B cell (primary cell): ENCODE data around the gene CLDND2. TPM values are rescaled to one million over a fixed set of nuclear protein-coding genes. Genes with fewer than 3 reads are reported as not detected.
A peak's percentile ranks its signal among the peaks of the same experiment; 100 is the strongest.

ENCODE experiments used
- ATAC-seq: fragments of 200-7000 bp; cut with Tn5 transposase; one replicate; pipeline ENCODE4 v1.10.0; 2021; ENCODE audit warnings: low read depth, mild to moderate bottlenecking, moderate number of reproducible peaks, moderate library complexity
- CTCF ChIA-PET: fragments of 350-600 bp; sonication (Branson Sonifier 250); formaldehyde crosslinking; loops from one replicate; lab custom pipeline; 2021; ENCODE audit warnings: antibody characterized with exemption, inconsistent platforms; lab: Charles Lee
- POLR2A ChIA-PET: fragments of 350-600 bp; sonication (Branson Sonifier 250); formaldehyde crosslinking; loops from one replicate; lab custom pipeline; 2021; ENCODE audit warnings: antibody characterized with exemption; lab: Charles Lee
- DNase-seq: peaks from one replicate; pipeline ENCODE4 v3.0.0; 2013
- H2AFZ ChIP-seq: 2 replicates; pipeline ENCODE4 v1.6.1; 2012; ENCODE audit warnings: mild to moderate bottlenecking, low read depth, low read length; ENCODE audit not compliant: insufficient read depth, poor library complexity, severe bottlenecking
- H3K27ac ChIP-seq, 2 donors: 1 replicate in 1 of 2; 2 replicates in 1 of 2; pipeline ENCODE4 v1.5.1; 2012 to 2013; ENCODE audit warnings: low read length in 2 of 2, mild to moderate bottlenecking in 2 of 2, moderate library complexity in 1 of 2
- H3K27me3 ChIP-seq, 4 experiments: fragments of 200-600 bp in 1 of 4; sonication (generic) in 1 of 4; replicated peaks in 1 of 4; 1 replicate in 2 of 4; 2 replicates in 2 of 4; pipeline versions ENCODE4 v1.6.1 to v1.7.0; 2013 to 2016; ENCODE audit warnings: low read length in 3 of 4, mild to moderate bottlenecking in 2 of 4, mixed read lengths in 1 of 4, moderate library complexity in 1 of 4; ENCODE audit not compliant: insufficient read depth in 4 of 4, control insufficient read depth in 3 of 4; ENCODE audit errors: control extremely low read depth in 1 of 4
- H3K36me3 ChIP-seq, 2 experiments: replicated peaks in 1 of 2; 1 replicate in 1 of 2; 2 replicates in 1 of 2; pipeline versions ENCODE4 v1.6.1 to v1.7.1; 2013; ENCODE audit warnings: low read length in 1 of 2; ENCODE audit not compliant: insufficient read depth in 2 of 2, control insufficient read depth in 1 of 2; ENCODE audit errors: control extremely low read depth in 1 of 2, extremely low read depth in 1 of 2
- H3K4me1 ChIP-seq, 2 donors: fragments of 200-600 bp in 1 of 2; sonication (generic) in 1 of 2; 1 replicate in 1 of 2; 2 replicates in 1 of 2; pipeline versions ENCODE4 v1.5.1 to v1.6.1; 2013 to 2017; ENCODE audit warnings: low read length in 2 of 2; ENCODE audit not compliant: control insufficient read depth in 2 of 2, insufficient read depth in 2 of 2
- H3K4me2 ChIP-seq: replicated peaks from 2 replicates; pipeline ENCODE3; 2012; ENCODE audit warnings: mild to moderate bottlenecking, low read depth, low read length; ENCODE audit not compliant: poor library complexity, severe bottlenecking
- H3K4me3 ChIP-seq, 5 experiments: fragments of 200-600 bp in 1 of 5; sonication (generic) in 1 of 5; 1 replicate in 3 of 5; 2 replicates in 2 of 5; pipeline versions ENCODE4 v1.5.1 to v1.7.0; 2011 to 2016; ENCODE audit warnings: low read length in 4 of 5, mild to moderate bottlenecking in 4 of 5, low read depth in 2 of 5, control low read depth in 1 of 5, moderate library complexity in 1 of 5; ENCODE audit not compliant: insufficient read depth in 1 of 5; ENCODE audit errors: control extremely low read depth in 1 of 5, extremely low read depth in 1 of 5
- H3K79me2 ChIP-seq: fragments of 200-600 bp; sonication (generic); one replicate; pipeline ENCODE4 v1.6.0; 2016; ENCODE audit warnings: low read length; ENCODE audit not compliant: control insufficient read depth, insufficient read depth
- H3K9ac ChIP-seq: fragments of 200-600 bp; sonication (generic); 2 replicates; pipeline ENCODE4 v1.6.1; 2017; ENCODE audit warnings: mild to moderate bottlenecking, low read length, moderate library complexity
- H3K9me3 ChIP-seq, 3 donors: one replicate each; pipeline versions ENCODE4 v1.6.1 to v1.7.1; 2013; ENCODE audit warnings: low read length in 2 of 3; ENCODE audit not compliant: control insufficient read depth in 2 of 3, insufficient read depth in 1 of 3; ENCODE audit errors: control extremely low read depth in 1 of 3
- H4K20me1 ChIP-seq: 2 replicates; pipeline ENCODE4 v1.6.0; 2012; ENCODE audit warnings: mild to moderate bottlenecking, low read length; ENCODE audit not compliant: insufficient read depth, control insufficient read depth, poor library complexity, severe bottlenecking
- H3K27ac Mint-ChIP-seq: one replicate; pipeline ENCODE4 v1.8.0; 2021; ENCODE audit warnings: mixed read lengths
- H3K27me3 Mint-ChIP-seq: one replicate; pipeline ENCODE4 v1.8.0; 2021; ENCODE audit warnings: mixed read lengths
- H3K4me1 Mint-ChIP-seq: one replicate; pipeline ENCODE4 v1.8.0; 2021; ENCODE audit warnings: mixed read lengths
- H3K4me3 Mint-ChIP-seq: one replicate; pipeline ENCODE4 v1.8.0; 2021; ENCODE audit warnings: mixed read lengths
- H3K9me3 Mint-ChIP-seq: one replicate; pipeline ENCODE4 v1.8.0; 2022; ENCODE audit warnings: mixed read lengths; ENCODE audit not compliant: insufficient read depth
- CTCF ChIP-seq: fragments of 200-600 bp; IDR thresholded peaks from one replicate; pipeline ENCODE4 v1.8.0; 2022; ENCODE audit warnings: antibody characterized with exemption, mild to moderate bottlenecking
- EZH2 ChIP-seq: IDR thresholded peaks from 2 replicates; pipeline ENCODE4 v1.6.1; 2012; ENCODE audit warnings: borderline replicate concordance, low read depth, mild to moderate bottlenecking, moderate library complexity, low read length; ENCODE audit not compliant: insufficient read depth, poor library complexity, severe bottlenecking
- WGBS: methylation state at CpG from one replicate; pipeline ENCODE4 v1.1.5; 2013; ENCODE audit warnings: missing lambda C conversion rate; ENCODE audit not compliant: insufficient coverage; 5-methylcytosine and 5-hydroxymethylcytosine counted together
- intact Hi-C: fragments of 100-400 bp; cut with micrococcal nuclease; formaldehyde crosslinking; loops from one replicate; pipeline ENCODE4 v1.10.0; 2022
- polyA plus RNA-seq: library from polyadenylated mRNA; depleted of rRNA; stranded (reverse); fragments of >200 nt; gene quantifications from 2 replicates; pipeline ENCODE4 v1.2.3, GENCODE V29; 2012
- total RNA-seq, 2 donors: library from RNA; stranded (reverse); fragments of 120-200 nt in 1 of 2; gene quantifications; 1 replicate in 1 of 2; 2 replicates in 1 of 2; pipeline versions ENCODE4 v1.2.3 to v1.2.4, GENCODE V29; 2013 to 2022

Gene CLDND2
- total and polyA plus RNA-seq, 2 donors (not counting 1 experiment from before 2014, with no cell fraction given) = 1.9 TPM; not detected in 1

DNA sequence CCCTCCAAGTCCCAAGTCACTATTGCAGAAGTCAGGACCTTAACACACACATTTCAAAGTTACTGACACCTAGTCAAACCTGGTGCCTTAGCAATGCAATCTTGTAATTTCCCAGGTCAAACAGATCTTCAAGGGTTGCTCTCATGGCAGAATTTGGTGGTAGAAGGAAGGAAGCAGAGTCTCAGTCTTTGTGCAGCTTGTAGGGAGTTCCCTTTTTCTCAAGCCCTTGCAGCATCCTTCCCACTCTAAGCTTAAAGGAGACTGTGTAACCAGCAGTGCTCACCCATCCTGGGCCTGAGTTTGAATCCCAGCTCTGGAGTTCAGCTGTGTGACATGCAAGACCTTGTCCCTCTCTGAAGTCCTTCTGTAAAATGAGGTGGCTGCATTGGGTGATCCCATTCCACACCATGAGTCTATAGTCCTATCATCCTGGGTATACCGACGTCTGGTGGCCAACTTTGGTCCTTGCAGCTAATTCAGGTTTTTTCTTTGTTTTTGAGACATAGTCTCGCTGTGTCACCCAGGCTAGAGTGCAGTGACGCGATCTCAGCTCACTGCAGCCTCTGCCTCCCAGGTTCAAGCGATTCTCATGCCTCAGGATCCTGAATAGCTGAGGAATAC is 38.8 kb upstream of the CLDND2 start:
- POLR2A ChIA-PET = interaction anchor here (2.1 kb wide), 1 partner anchor 10 kb away, joined by 14 read pairs; the partner anchor contains the start of gene SIGLEC10
- Histone ChIP-seq H3K4me1 (peaks cover 22 to 30% of the 10 kb centered on the region in 2 donors), H3K36me3 (peaks cover 2 to 8% of the 10 kb centered on the region in 2 experiments), H3K27ac (peak overlapping the region in 1 of 2 donors; percentile 48), H3K79me2 (no peaks in the 10 kb centered on the region), H3K9me3 (peaks cover 0 to 4% (median 3%) of the 10 kb centered on the region in 3 donors), H3K9ac (no peak overlapping the region), H3K4me2 (peak overlapping the region; percentile 24), H2AFZ (peak overlapping the region; percentile 3), H4K20me1 (no peaks in the 10 kb centered on the region), H3K4me3 (no peak overlapping the region), H3K27me3 (no peaks in the 10 kb centered on the region)
- peak; percentile 60 for DNase-seq
- TF ChIP-seq CTCF (peak; percentile 63), EZH2 (no peak)
- Mint-ChIP-seq H3K27me3 (no peaks in the 10 kb centered on the region), H3K4me1 (peaks cover 20% of the 10 kb centered on the region), H3K9me3 (no peaks in the 10 kb centered on the region), H3K4me3 (no peak overlapping the region), H3K27ac (no peak overlapping the region)
- intact Hi-C loops = loop anchor here (2.0 kb wide), 1 partner anchor 69 kb away; no protein-coding TSS in a partner anchor
- ATAC-seq = peak; percentile 76
- CTCF ChIA-PET = interaction anchor here (0.7 to 3.4 kb wide), 15 partner anchors 10 to 252 kb away, joined by 3 to 38 read pairs (median 6); partner anchors contain the start of genes SIGLEC10 and VSIG10L
- 66% methylated on average over 6 of the region's 6 CpGs for WGBS

DNA sequence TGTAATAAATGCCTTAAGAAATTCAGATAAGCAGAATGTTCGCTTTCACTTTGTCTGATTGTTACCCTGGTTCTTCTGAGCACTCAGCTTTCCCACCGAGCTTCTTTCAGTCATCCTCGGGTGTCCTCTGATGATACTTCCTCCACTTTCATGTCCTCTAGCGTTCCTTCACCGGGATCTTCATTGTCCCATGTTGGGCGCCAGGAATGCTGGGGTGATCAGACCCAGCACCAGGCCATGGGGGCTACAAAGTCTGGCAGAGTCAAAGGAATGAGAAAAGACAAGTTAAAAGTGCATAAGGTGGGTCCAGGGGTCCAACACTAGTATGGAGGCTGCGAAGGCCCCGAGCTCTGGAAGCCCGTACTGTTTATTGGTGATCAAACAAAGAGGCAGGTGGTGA is 33.3 kb upstream of the CLDND2 start:
- DNase-seq (no peak), ATAC-seq (no peak)
- Histone ChIP-seq H3K36me3 (no peaks in the 10 kb centered on the region), H3K27me3 (no peaks in the 10 kb centered on the region), H3K79me2 (no peaks in the 10 kb centered on the region), H3K9ac (no peak overlapping the region), H3K4me3 (no peak overlapping the region), H3K9me3 (peaks cover 2 to 15% (median 14%) of the 10 kb centered on the region in 3 donors), H4K20me1 (no peaks in the 10 kb centered on the region), H3K27ac (no peak overlapping the region), H2AFZ (no peak overlapping the region), H3K4me1 (peaks cover 0 to under 1% of the 10 kb centered on the region in 2 donors), H3K4me2 (no peak overlapping the region)
- H3K9me3 Mint-ChIP-seq = no peaks in the 10 kb centered on the region
- WGBS = 100% methylated on average over 9 of the region's 9 CpGs
- intact Hi-C loops = no loop called here
- TF ChIP-seq EZH2 = no peak
- TF ChIP-seq CTCF = no peak
- H3K4me1 Mint-ChIP-seq = no peaks in the 10 kb centered on the region
- POLR2A ChIA-PET = interaction anchor here (0.6 kb wide), 1 partner anchor 20 kb away, joined by 7 read pairs; no protein-coding TSS in a partner anchor
- H3K27me3 Mint-ChIP-seq = no peaks in the 10 kb centered on the region
- H3K27ac Mint-ChIP-seq = no peak overlapping the region
- CTCF ChIA-PET = interaction anchor here (1.4 to 9.2 kb wide), 3 partner anchors 15 to 37 kb away, joined by 3 to 98 read pairs (median 46); partner anchors contain the start of gene SIGLEC10
- H3K4me3 Mint-ChIP-seq = no peak overlapping the region
